GM23338 (cell line): ENCODE results near the gene CCT5.

Experiments used
- CREB1 ChIP-seq: fragments of 250-450 bp; sonication (Bioruptor Pico); IDR thresholded peaks from 2 replicates; pipeline ENCODE4 v1.5.0; 2020; ENCODE audit warnings: low read depth, mild to moderate bottlenecking, moderate library complexity
- CTCF ChIP-seq, 2 experiments: fragments of 200-600 bp in 1 of 2; sonication (generic) in 1 of 2; conservative IDR thresholded peaks; 2 replicates each; pipeline versions ENCODE4 v1.5.1 to v1.6.1; 2016 to 2017; ENCODE audit warnings: antibody characterized with exemption in 2 of 2, low read depth in 2 of 2, mild to moderate bottlenecking in 2 of 2, moderate library complexity in 1 of 2
- ETS1 ChIP-seq: IDR thresholded peaks from 2 replicates; pipeline ENCODE4 v1.6.1; 2016; ENCODE audit warnings: antibody characterized with exemption
- EZH2 ChIP-seq: fragments of 200-600 bp; sonication (generic); IDR thresholded peaks from one replicate; pipeline ENCODE4 v1.8.0; 2017; ENCODE audit warnings: antibody characterized with exemption, mild to moderate bottlenecking, low read depth; ENCODE audit not compliant: unreplicated experiment
- EZH2phosphoT487 ChIP-seq: fragments of 200-600 bp; sonication (generic); IDR thresholded peaks from one replicate; pipeline ENCODE4 v1.8.1; 2018; ENCODE audit warnings: antibody characterized with exemption; ENCODE audit not compliant: unreplicated experiment
- JUNB ChIP-seq: IDR thresholded peaks from one replicate; pipeline ENCODE4 v1.6.1; 2016; ENCODE audit warnings: antibody characterized with exemption; ENCODE audit not compliant: unreplicated experiment
- NANOG ChIP-seq: IDR thresholded peaks from 2 replicates; pipeline ENCODE4 v1.6.1; 2016; ENCODE audit warnings: antibody characterized with exemption, borderline replicate concordance
- POLR2AphosphoS5 ChIP-seq: IDR thresholded peaks from 2 replicates; pipeline ENCODE4 v1.6.1; 2016; ENCODE audit warnings: antibody characterized with exemption, low read depth
- REST ChIP-seq: IDR thresholded peaks from one replicate; pipeline ENCODE4 v1.6.1; 2018; ENCODE audit warnings: antibody characterized with exemption; ENCODE audit not compliant: unreplicated experiment
- STAT1 ChIP-seq: IDR thresholded peaks from one replicate; pipeline ENCODE4 v1.6.1; 2016; ENCODE audit warnings: antibody characterized with exemption; ENCODE audit not compliant: unreplicated experiment
- ZNF114 ChIP-seq: fragments of 250-450 bp; sonication (Bioruptor Pico); IDR thresholded peaks from 2 replicates; pipeline ENCODE4 v1.5.0; 2020; ENCODE audit warnings: mild to moderate bottlenecking, moderate library complexity
- ZNF331 ChIP-seq: fragments of 250-450 bp; sonication (Bioruptor Pico); IDR thresholded peaks from 2 replicates; pipeline ENCODE4 v1.5.0; 2020; ENCODE audit warnings: low read depth, mild to moderate bottlenecking, moderate library complexity

- TF ChIP-seq POLR2AphosphoS5 (no peak), CTCF (conservative IDR thresholded peaks at IDR 0.05; ENCODE audit: low read depth in 2 of 2) (no peak), EZH2phosphoT487 (no peak), JUNB (no peak), REST (no peak), ETS1 (no peak), EZH2 (no peak), STAT1 (no peak), ZNF331 (CRISPR knock-in tag) (no peak), CREB1 (no peak), ZNF114 (CRISPR knock-in tag) (no peak), NANOG (no peak)
Observed at GRCh38 chr5:10310066-10310779, 60.1 kb downstream of the CCT5 start.
